Measurements from ENCODE around the gene TLCD2. TPM values are rescaled to one million over a fixed set of nuclear protein-coding genes. Genes with fewer than 3 reads are reported as not detected.
A peak's percentile ranks its signal among the peaks of the same experiment; 100 is the strongest.

The TLCD2 gene
- total RNA-seq, 1 experiment from 2014 or later: 1.5 TPM

- TF ChIP-seq CTCF (conservative IDR thresholded peaks at IDR 0.05): no peak
- no peak overlapping the region for H2BK5ac ChIP-seq (ENCODE audit: insufficient read length, low read length)
- no peaks in the 10 kb centered on the region for H3K27me3 ChIP-seq (ENCODE audit: insufficient read depth, low read length)
- no peak overlapping the region for H3K56ac ChIP-seq (ENCODE audit: insufficient read length, low read depth, low read length)
- no peaks in the 10 kb centered on the region for H4K20me1 ChIP-seq (ENCODE audit: control insufficient read depth, insufficient read depth, insufficient read length)
- WGBS (ENCODE audit: extremely low coverage, insufficient read length, low lambda C conversion rate): no CpG with 5 or more reads among the region's 25 CpGs
- Mint-ChIP-seq H3K4me1 (peaks cover 6 to 12% of the 10 kb centered on the region in 2 experiments; a peak in 1 of 4 replicates), H3K27me3 (ENCODE audit: low read depth) (no peaks in the 10 kb centered on the region; the same call in 1 of the 2 replicates), H3K36me3 (ENCODE audit: insufficient read depth in 1 of 3, low read depth in 3 of 3) (peaks cover 0 to 7% (median 3%) of the 10 kb centered on the region in 3 experiments; a peak in 3 of 7 replicates), H3K9me3 (peaks cover 0 to 13% of the 10 kb centered on the region in 2 experiments; a peak in 1 of 5 replicates), H3K4me3 (no peak overlapping the region), H3K27ac (peak overlapping the region in 1 of 3 experiments; percentile 83; a peak in 3 of 7 replicates)
- H3K18ac ChIP-seq (ENCODE audit: insufficient read length, low read depth, low read length): no peak overlapping the region
- no peak overlapping the region for H3K27ac ChIP-seq (ENCODE audit: insufficient read length, low read depth, low read length)
- H2AFZ ChIP-seq (ENCODE audit: low read length): no peak overlapping the region
- no peak overlapping the region for H3K23ac ChIP-seq (ENCODE audit: insufficient read length, low read depth, low read length)
- no peaks in the 10 kb centered on the region for H3K9me3 ChIP-seq (ENCODE audit: control insufficient read depth, low read depth, low read length)
- H3K4ac ChIP-seq (ENCODE audit: low read depth, low read length): no peak overlapping the region
- DNase-seq: no peak
- H3K23me2 ChIP-seq (ENCODE audit: insufficient read length, low read depth, low read length, poor library complexity, severe bottlenecking): no peaks in the 10 kb centered on the region
- H3K79me1 ChIP-seq (ENCODE audit: insufficient read depth, low read depth, low read length, poor library complexity, severe bottlenecking): no peaks in the 10 kb centered on the region
- H2BK120ac ChIP-seq (ENCODE audit: low read depth, low read length, poor library complexity, severe bottlenecking): no peak overlapping the region
- no peak overlapping the region for H4K91ac ChIP-seq (ENCODE audit: insufficient read length, low read depth, low read length)
- no peak overlapping the region for H3K9ac ChIP-seq (ENCODE audit: extremely low read depth, insufficient read length, low read length)
- no peak overlapping the region for H4K8ac ChIP-seq (replicated peaks; ENCODE audit: insufficient read length, low read depth, low read length)
- no peak overlapping the region for H2BK12ac ChIP-seq (ENCODE audit: insufficient read length, low read depth, low read length)
- no peak overlapping the region for H2BK20ac ChIP-seq (ENCODE audit: low read depth, low read length, poor library complexity, severe bottlenecking)
- no peaks in the 10 kb centered on the region; the same call in 1 of the 2 replicates for H3K4me1 ChIP-seq (ENCODE audit: insufficient read depth, low read length)
- no peaks in the 10 kb centered on the region for H3K79me2 ChIP-seq (ENCODE audit: insufficient read depth, low read length)
- no peak overlapping the region for H3T11ph ChIP-seq (ENCODE audit: low read length)
- H4K5ac ChIP-seq (ENCODE audit: insufficient read length, low read depth, low read length): no peak overlapping the region
- H2BK15ac ChIP-seq (ENCODE audit: low read depth, low read length): no peak overlapping the region
- no peak overlapping the region for H2AK5ac ChIP-seq (ENCODE audit: insufficient read length, low read length)
- H3K14ac ChIP-seq (ENCODE audit: insufficient read depth, low read length): no peak overlapping the region; the same call in 1 of the 2 replicates
- no peak overlapping the region for H3K4me2 ChIP-seq (ENCODE audit: insufficient read depth, insufficient read length, low read length)
Measured at GRCh38 chr17:1736348-1737281, 26.4 kb upstream of the TLCD2 start.

Data from H9 (cell line).